MM.1S (cell line): ENCODE data around the gene DENND5A.

Experiments
- DNase-seq: peaks from one replicate; pipeline ENCODE4 v3.0.0-alpha.2; 2015
- H2AFZ ChIP-seq: fragments of 300-600 bp; sonication (generic); 2 replicates; pipeline ENCODE4 v1.6.0; 2016; ENCODE audit warnings: antibody characterized with exemption, low read length
- H3F3A ChIP-seq: fragments of 300-600 bp; sonication (generic); 2 replicates; pipeline ENCODE4 v1.6.1; 2016; ENCODE audit warnings: mild to moderate bottlenecking, antibody characterized with exemption, low read length, moderate library complexity, mixed read lengths; ENCODE audit not compliant: insufficient read depth
- H3K27ac ChIP-seq: fragments of 300-600 bp; sonication (generic); 2 replicates; pipeline ENCODE4 v1.5.1; 2016; ENCODE audit warnings: mild to moderate bottlenecking, low read length
- H3K27me3 ChIP-seq: fragments of 300-600 bp; sonication (generic); replicated peaks from 2 replicates; pipeline ENCODE4 v1.6.0; 2016; ENCODE audit warnings: low read length; ENCODE audit not compliant: insufficient read depth
- H3K36me3 ChIP-seq: fragments of 300-600 bp; sonication (generic); replicated peaks from 2 replicates; pipeline ENCODE4 v1.6.1; 2016; ENCODE audit warnings: mild to moderate bottlenecking, low read length, mixed read lengths; ENCODE audit not compliant: insufficient read depth
- H3K4me1 ChIP-seq: fragments of 300-600 bp; sonication (generic); 2 replicates; pipeline ENCODE4 v1.6.1; 2016; ENCODE audit warnings: low read length, mixed read lengths
- H3K4me2 ChIP-seq: fragments of 300-600 bp; sonication (generic); 2 replicates; pipeline ENCODE4 v1.6.0; 2016; ENCODE audit warnings: low read depth, low read length
- H3K4me3 ChIP-seq: fragments of 300-600 bp; sonication (generic); 2 replicates; pipeline ENCODE4 v1.5.1; 2016; ENCODE audit warnings: low read length, mixed read lengths
- H3K79me2 ChIP-seq: fragments of 300-600 bp; sonication (generic); 2 replicates; pipeline ENCODE4 v1.6.1; 2016; ENCODE audit warnings: mixed run types, low read length, mixed read lengths
- H3K9ac ChIP-seq: fragments of 300-600 bp; sonication (generic); 2 replicates; pipeline ENCODE4 v1.6.1; 2016; ENCODE audit warnings: low read length, mixed read lengths
- H3K9me2 ChIP-seq: fragments of 300-600 bp; sonication (generic); replicated peaks from 2 replicates; pipeline ENCODE4 v1.6.1; 2016; ENCODE audit warnings: mild to moderate bottlenecking, low read length, mixed read lengths; ENCODE audit not compliant: insufficient read depth
- H3K9me3 ChIP-seq: fragments of 300-600 bp; sonication (generic); replicated peaks from 2 replicates; pipeline ENCODE4 v1.6.1; 2016; ENCODE audit warnings: mild to moderate bottlenecking, low read length, mixed read lengths; ENCODE audit not compliant: insufficient read depth
- H4K20me1 ChIP-seq: fragments of 300-600 bp; sonication (generic); 2 replicates; pipeline ENCODE4 v1.6.1; 2016; ENCODE audit warnings: mild to moderate bottlenecking, low read length, moderate library complexity, mixed read lengths; ENCODE audit not compliant: insufficient read depth
- CTCF ChIP-seq: fragments of 300-600 bp; sonication (generic); IDR thresholded peaks from 2 replicates; pipeline ENCODE4 v1.5.1; 2016; ENCODE audit warnings: antibody characterized with exemption, low read length, mixed read lengths
- EZH2 ChIP-seq: fragments of 300-600 bp; sonication (generic); optimal IDR thresholded peaks from 2 replicates; pipeline ENCODE3; 2017; ENCODE audit warnings: low read depth, mild to moderate bottlenecking, antibody characterized with exemption, low read length, mixed read lengths
- EZH2phosphoT487 ChIP-seq: fragments of 300-600 bp; sonication (generic); IDR thresholded peaks from 2 replicates; pipeline ENCODE4 v1.6.1; 2018; ENCODE audit warnings: antibody characterized with exemption, low read length

DENND5A gene

GRCh38 chr11:9232482-9232881 is 32.7 kb downstream of the DENND5A start:
- H4K20me1 ChIP-seq, result no peaks in the 10 kb centered on the region
- H3K9me2 ChIP-seq, result no peaks in the 10 kb centered on the region
- no peak overlapping the region for H3K4me2 ChIP-seq
- DNase-seq, result no peak
- TF ChIP-seq EZH2 (no peak), EZH2phosphoT487 (no peak), CTCF (no peak)
- no peak overlapping the region for H3K27ac ChIP-seq
- H3F3A ChIP-seq, result peaks cover 5% of the 10 kb centered on the region
- H3K9me3 ChIP-seq, result no peaks in the 10 kb centered on the region
- no peaks in the 10 kb centered on the region for H3K27me3 ChIP-seq
- no peak overlapping the region for H3K9ac ChIP-seq
- H3K4me3 ChIP-seq, result no peak overlapping the region
- no peaks in the 10 kb centered on the region for H3K4me1 ChIP-seq
- no peak overlapping the region for H2AFZ ChIP-seq
- no peaks in the 10 kb centered on the region for H3K36me3 ChIP-seq
- H3K79me2 ChIP-seq, result no peaks in the 10 kb centered on the region

GRCh38 chr11:9231848-9232177 is 33.3 kb downstream of the DENND5A start:
- H3K27me3 ChIP-seq, result no peaks in the 10 kb centered on the region
- peak overlapping the region; percentile 5; the same call in 1 of the 2 replicates for H3K9ac ChIP-seq
- no peaks in the 10 kb centered on the region for H3K79me2 ChIP-seq
- H3K4me3 ChIP-seq, result peak overlapping the region; percentile 23
- TF ChIP-seq CTCF (no peak), EZH2 (no peak), EZH2phosphoT487 (no peak)
- peak overlapping the region; percentile 46; the same call in 1 of the 2 replicates for H2AFZ ChIP-seq
- peak; percentile 72 for DNase-seq
- H3K27ac ChIP-seq, result peak overlapping the region; percentile 24; the same call in 1 of the 2 replicates
- no peaks in the 10 kb centered on the region for H3K9me3 ChIP-seq
- peak overlapping the region; percentile 72 for H3K4me2 ChIP-seq
- H3F3A ChIP-seq, result peaks cover 5% of the 10 kb centered on the region
- no peaks in the 10 kb centered on the region for H3K4me1 ChIP-seq
- H3K36me3 ChIP-seq, result no peaks in the 10 kb centered on the region
- no peaks in the 10 kb centered on the region for H4K20me1 ChIP-seq
- no peaks in the 10 kb centered on the region for H3K9me2 ChIP-seq

DNA sequence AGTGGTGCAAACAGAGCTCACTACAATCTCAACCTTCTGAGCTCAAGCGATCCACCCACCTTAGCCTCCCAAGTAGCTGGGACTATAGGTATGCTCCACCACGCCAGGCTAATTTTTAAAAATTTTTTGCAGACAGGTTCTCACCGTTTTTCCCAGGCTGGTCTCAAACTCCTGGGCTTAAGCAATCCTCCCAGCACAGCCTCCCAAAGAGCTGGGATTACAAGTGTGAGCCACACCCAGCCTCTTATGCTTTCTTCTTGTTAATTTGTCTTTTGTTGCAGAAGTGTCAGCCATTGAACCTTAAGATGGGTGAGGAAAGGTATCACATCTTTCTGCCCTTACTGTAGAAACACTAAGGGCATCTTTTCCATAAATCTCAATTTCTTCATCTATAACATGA is 34.9 kb downstream of the DENND5A start:
- no peaks in the 10 kb centered on the region for H3K4me1 ChIP-seq
- no peak for DNase-seq

More for the DNA sequence above, 34.9 kb downstream of the DENND5A start:
- no peaks in the 10 kb centered on the region for H3K9me2 ChIP-seq
- no peaks in the 10 kb centered on the region for H3K9me3 ChIP-seq
- no peaks in the 10 kb centered on the region for H3K36me3 ChIP-seq
- H3K27me3 ChIP-seq, result no peaks in the 10 kb centered on the region
- H2AFZ ChIP-seq, result no peak overlapping the region
- no peak overlapping the region for H3K27ac ChIP-seq
- H3K9ac ChIP-seq, result no peak overlapping the region
- H3K4me2 ChIP-seq, result no peak overlapping the region
- no peaks in the 10 kb centered on the region for H3K79me2 ChIP-seq
- peaks cover 5% of the 10 kb centered on the region for H3F3A ChIP-seq
- TF ChIP-seq EZH2, result no peak
- TF ChIP-seq CTCF, result no peak
- no peak for TF ChIP-seq EZH2phosphoT487
- H4K20me1 ChIP-seq, result no peaks in the 10 kb centered on the region
- H3K4me3 ChIP-seq, result no peak overlapping the region
